GM19099 (cell line): ENCODE results near the gene CCL1.

Experiments
- POLR2A ChIP-seq: IDR thresholded peaks from 3 replicates; pipeline ENCODE4 v1.6.1; 2011; ENCODE audit warnings: low read depth; ENCODE audit not compliant: insufficient read length; ENCODE audit errors: extremely low read depth

The CCL1 gene

DNA sequence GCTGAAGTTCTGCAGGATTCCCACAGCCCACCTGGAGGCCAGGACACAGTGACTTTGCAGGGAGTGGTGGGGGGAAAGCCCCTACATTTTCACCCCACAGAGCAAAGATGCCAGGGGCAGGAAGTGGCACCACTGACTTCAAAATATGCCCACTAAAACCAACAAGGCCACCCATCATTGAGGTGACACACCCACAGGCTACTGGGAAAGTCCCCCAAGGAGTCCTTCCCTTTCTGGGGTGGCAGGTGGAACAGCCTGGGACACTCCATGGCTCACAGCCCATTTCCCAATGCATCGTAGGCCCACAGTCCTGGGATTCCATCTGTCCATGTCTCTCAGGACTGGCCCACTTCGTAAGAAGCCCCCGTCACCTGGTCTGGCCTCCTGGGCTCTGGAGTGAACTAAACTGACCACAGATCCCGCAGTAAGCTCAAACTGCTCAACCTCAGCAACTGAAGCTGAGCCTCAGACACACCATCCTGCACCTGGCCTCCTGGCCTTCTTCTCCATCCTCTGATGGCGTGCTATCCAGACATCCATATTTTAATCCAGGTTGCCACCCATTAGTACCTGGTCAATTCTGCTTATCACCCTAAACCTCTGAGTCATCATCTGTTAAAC, 7.5 kb upstream of the CCL1 start:
- no peak for TF ChIP-seq POLR2A

GRCh38 chr17:34369571-34369970, 6.5 kb upstream of the CCL1 start:
- TF ChIP-seq POLR2A, result no peak

GRCh38 chr17:34368946-34369500, 6.0 kb upstream of the CCL1 start:
- no peak for TF ChIP-seq POLR2A

DNA sequence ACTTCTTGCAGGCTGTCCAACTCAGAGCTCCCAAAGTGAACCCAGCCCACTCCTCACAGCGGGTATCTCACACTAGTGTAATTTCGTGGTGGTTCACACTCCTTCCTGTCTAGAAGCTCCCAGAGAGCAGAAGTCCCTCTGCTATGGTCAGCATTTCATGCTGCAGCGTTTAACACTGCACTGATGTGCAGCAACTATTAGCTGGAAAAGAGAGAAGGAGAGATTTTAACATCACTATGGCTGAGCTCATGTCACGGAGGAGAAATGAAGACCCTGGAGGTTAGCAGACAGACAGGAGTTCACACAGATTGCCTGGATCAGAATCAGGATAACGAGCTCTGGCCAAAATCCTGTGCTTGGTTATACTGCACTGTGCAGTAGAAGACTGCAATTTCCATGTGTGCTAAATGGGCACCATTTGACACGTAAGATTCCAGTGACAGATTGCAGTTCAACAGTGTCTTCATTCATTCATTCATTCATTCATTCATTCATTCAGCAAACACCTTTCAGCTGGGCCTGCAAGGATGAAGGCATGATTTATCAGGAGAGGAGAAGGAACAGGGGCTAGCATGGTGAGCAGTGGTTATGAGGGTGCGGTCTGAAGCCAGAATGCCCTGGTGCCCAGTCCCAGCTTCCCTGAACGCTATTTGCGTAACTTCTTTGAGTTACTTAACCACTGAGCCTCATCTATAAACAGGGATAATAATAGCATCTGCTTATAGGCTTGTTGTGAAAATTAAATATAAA, 5.3 kb upstream of the CCL1 start:
- TF ChIP-seq POLR2A, result no peak

- no peak for TF ChIP-seq POLR2A
Observed at GRCh38 chr17:34367486-34368195, 4.6 kb upstream of the CCL1 start.

GRCh38 chr17:34366529-34367107, 3.6 kb upstream of the CCL1 start:
- no peak for TF ChIP-seq POLR2A

GRCh38 chr17:34366010-34366409, 3.0 kb upstream of the CCL1 start:
- TF ChIP-seq POLR2A, result no peak

- no peak for TF ChIP-seq POLR2A
Observed at GRCh38 chr17:34365340-34365739, 2.3 kb upstream of the CCL1 start.

GRCh38 chr17:34364751-34365150, 1.7 kb upstream of the CCL1 start:
- TF ChIP-seq POLR2A, result no peak

- TF ChIP-seq POLR2A, result no peak
Observed at GRCh38 chr17:34361478-34362061, 1.5 kb downstream of the CCL1 start.

DNA sequence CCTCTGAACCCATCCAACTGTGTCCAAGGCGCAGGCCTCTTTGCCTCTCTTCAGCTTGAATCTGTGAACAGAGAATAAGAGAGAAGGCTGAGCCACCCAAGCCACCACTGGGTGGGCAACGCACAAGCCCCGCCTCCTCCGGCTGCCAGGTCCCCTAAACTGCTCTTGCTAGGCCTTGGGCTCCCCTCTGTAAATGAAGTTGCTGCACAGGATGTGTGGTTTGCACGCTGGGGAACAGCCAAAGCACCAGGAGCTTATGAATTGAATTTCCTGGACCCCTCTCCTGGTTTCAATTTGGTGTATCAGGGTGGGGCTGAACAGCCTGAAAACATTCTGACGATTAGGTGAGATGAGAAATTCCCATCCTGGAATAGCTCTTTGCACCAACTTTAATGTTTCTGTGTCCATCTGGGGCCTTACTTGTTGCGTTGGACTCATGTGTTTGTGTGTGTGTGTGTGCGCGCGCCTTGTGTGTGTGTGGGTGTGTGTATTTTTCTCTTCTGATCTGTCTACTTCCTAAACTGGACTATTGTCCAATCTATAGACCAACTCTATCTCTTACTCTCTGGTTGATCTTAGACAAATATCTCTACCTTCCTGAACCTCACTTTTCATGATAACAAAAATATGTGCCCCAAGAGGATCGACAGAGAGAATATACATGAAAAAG, 2.3 kb downstream of the CCL1 start:
- no peak for TF ChIP-seq POLR2A

- TF ChIP-seq POLR2A, result no peak
Observed at GRCh38 chr17:34358631-34359030, 4.4 kb downstream of the CCL1 start.

DNA sequence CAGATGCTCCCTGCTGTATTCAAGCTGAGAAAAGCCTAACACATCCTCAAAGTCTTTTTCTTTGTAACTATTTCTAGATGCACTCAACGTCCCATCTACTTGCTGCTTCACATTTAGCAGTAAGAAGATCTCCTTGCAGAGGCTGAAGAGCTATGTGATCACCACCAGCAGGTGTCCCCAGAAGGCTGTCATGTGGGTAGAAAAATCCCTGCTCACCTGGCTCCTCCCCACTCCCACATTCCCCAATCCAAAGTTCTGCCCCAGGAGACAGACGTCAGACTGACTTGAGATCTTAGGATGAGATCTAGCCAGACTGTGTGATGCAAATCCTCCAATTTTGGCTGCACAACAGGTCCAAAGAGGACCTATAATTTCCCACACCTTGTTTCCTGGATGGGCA, 5.6 kb downstream of the CCL1 start:
- TF ChIP-seq POLR2A, result no peak

DNA sequence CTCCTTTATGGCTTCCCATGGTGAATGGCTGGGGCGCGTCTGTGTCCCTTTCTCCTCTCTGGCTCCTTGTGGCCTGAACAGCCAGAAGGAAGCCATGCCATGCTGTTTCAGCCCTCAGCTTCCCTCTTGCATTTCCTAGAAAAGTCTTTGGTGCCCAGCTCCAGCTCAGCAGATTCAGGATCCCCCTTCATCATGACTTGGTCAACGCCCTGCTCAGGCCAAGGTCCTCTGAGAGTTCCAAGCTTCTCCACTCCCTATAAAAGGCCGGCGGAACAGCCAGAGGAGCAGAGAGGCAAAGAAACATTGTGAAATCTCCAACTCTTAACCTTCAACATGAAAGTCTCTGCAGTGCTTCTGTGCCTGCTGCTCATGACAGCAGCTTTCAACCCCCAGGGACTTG, 6.8 kb downstream of the CCL1 start, which contains the start of gene CCL13:
TSS of gene CCL13 (plus strand) at position 287 of the 400 bp plus-strand sequence. CDS start at position 334, 47 bp downstream.
- no peak for TF ChIP-seq POLR2A

GRCh38 chr17:34354637-34355036, 8.4 kb downstream of the CCL1 start:
- TF ChIP-seq POLR2A, result no peak

- no peak for TF ChIP-seq POLR2A
Observed at GRCh38 chr17:34352191-34352590, 10.8 kb downstream of the CCL1 start.
